ENCODE measurements around the gene MYO16.

DNA sequence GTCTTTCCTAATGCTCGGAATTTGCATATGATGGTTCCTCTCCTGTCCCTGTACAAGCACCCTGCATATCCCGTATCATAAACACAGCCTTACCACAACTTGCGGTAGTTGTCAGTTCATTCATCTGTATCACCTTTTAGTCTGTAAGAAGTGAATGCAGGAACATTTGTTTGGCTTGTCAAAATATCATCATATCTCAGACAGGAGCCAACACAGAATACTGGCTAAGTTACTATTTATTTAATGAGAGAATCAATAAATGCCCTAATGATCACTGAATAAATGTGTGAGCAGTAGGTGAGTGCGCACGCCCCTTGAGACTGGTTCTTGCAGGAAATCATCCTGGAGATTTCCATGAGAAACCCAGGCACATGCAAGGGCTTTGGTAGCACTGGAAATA, 182.8 kb downstream of the MYO16 start:
- TF ChIP-seq, protein P1, sequence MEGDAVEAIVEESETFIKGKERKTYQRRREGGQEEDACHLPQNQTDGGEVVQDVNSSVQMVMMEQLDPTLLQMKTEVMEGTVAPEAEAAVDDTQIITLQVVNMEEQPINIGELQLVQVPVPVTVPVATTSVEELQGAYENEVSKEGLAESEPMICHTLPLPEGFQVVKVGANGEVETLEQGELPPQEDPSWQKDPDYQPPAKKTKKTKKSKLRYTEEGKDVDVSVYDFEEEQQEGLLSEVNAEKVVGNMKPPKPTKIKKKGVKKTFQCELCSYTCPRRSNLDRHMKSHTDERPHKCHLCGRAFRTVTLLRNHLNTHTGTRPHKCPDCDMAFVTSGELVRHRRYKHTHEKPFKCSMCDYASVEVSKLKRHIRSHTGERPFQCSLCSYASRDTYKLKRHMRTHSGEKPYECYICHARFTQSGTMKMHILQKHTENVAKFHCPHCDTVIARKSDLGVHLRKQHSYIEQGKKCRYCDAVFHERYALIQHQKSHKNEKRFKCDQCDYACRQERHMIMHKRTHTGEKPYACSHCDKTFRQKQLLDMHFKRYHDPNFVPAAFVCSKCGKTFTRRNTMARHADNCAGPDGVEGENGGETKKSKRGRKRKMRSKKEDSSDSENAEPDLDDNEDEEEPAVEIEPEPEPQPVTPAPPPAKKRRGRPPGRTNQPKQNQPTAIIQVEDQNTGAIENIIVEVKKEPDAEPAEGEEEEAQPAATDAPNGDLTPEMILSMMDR (IDR thresholded peaks at IDR 0.05; ENCODE audit: insufficient read depth, low read length, poor library complexity, severe bottlenecking), result no peak
- TF ChIP-seq EZH2phosphoT487 (conservative IDR thresholded peaks at IDR 0.05; ENCODE audit: low read length), result no peak
